Right kidney (tissue), 1 donor: ENCODE data around the gene CFAP45.

Experiments
- DNase-seq: peaks from one replicate; pipeline ENCODE4 v3.0.0-alpha.2; 2016

CFAP45 gene

DNA sequence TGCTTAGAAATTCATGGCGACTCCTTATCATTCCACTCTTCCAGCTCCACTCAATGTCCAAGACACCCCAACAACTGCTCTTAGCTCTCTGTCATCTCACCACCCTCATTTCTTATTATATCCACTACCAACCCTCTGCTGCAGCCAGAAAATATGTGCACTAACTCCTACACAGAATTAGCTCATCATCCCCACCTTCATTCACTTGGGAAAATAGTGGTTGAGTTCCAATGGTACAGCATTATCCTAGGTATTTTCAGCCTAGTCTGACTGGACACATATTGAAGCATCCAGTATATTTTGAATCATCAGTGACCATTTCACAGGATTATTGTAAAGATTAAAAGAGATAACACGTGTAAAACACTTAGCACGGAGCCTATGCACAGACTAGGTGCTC is 20.8 kb downstream of the CFAP45 start:
- DNase-seq, result no peak

DNA sequence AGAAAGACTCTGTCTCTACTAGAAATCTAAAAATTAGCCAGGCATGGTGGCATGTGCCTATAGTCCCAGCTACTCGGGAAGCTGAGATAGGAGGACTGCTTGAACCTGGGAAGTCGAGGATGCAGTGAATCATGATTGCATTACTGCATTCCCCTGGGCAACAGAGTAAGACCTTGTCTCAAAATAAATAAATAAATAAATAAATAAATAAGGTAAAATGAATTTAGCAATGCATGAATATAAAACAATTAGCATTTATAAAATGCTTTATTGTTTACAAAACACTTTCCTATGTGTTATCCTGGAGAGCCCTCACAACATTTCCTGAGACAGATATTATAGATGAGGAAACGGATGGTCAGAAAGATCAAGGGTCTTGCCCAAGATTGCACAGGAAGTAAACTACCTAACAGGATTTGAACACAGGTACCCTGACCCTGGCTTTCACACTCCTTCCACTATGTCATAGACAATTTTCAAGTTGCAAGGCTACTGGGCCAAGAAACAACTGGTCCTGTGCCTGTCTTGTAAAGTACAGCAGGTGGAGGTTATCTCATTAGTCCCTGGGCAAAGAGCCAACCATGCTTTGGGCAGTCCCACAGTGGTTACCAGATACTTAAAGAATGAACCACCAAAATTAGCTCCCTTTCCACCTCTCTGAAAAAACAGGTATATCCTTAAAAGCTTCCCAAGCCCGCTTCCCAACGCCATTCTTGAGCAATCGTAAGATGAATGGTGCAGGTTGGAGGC is 22.1 kb downstream of the CFAP45 start:
- DNase-seq, result no peak

DNA sequence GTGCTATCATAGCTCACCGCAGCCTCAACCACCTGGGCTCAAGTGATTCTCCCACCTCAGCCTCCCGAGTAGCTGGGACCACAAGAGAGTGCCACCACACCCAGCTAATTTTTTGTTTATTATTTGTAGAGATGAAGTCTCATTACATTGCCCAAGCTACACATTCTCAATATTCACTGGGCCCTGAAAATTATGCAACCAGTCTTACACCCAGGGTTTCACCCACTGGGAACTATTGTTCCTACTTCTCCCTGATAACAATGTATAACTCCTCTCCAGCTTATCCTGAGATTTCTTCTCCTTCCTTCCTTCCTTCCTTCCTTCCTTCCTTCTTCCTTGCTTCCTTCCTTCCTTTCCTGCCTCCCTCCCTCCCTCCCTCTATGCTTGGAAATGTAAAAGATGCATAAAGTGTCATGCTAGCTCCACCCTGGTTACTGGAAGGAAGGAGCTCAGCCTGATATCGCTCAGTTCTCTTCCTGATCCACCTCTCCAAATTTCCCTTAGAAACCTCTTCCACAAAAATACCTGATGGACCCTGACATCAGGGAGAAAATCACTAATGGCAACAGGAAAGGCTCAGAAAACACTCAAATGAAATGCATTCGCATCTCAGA is 26.3 kb downstream of the CFAP45 start:
- no peak for DNase-seq

DNA sequence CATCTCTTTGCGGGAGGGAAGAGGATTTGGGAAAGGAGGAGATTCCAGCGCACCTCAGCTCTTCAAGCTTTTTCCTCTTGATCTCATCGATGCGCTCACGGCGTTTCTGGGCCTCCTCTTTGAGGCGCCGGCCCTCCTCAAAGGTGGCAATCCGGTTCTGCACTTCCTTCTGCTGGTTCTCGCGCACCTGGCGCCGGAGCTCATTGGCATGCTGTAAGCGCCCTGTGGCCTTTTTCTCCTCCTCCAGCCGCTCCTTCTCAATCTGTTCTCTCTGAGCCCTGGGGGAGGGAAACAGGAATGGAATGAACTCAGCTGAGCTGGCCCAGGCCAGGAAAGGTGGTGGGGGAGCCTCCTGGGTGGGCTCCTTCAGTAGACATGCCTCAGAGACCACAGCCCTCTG is 27.1 kb downstream of the CFAP45 start:
- DNase-seq, result peak; percentile 26

DNA sequence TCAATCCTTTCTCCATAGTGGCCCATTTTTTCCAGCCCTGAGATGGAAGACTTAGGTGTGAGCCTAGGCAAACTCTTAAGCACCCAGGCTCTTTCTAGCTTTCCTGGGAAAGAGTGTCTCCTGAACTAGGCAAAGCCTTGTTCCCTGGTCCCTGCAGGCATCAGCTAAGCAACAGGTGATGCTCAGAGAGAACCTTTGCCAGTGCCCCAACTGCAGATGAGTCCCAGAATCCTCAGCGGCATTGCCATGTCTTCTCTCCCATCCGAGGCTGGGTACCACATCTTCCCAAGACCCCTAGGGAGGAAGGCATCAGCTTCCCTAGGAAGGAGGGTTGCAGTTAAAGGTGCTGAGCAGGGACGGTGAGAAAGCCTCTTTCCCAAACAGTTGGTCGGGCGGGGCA is 29.3 kb downstream of the CFAP45 start:
- no peak for DNase-seq

DNA sequence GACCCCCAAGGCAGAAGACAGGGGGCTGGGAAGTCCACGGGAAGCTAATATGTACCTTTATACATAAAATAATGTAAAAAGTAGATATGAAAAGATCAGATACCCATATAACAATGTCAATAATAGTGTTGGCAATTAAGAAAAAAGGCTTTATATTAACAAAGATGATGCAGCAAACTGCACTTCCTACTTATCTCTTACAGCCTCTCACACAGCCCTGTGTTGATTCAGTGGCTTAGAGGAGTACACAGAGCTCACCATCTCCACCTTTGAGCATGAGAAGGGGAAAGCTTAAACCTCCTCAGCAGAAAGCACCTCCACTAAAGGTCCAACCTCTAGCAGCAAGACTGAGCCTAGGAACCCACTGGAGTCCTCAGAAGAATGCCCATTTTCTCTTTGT is 30.4 kb downstream of the CFAP45 start:
- no peak for DNase-seq

DNA sequence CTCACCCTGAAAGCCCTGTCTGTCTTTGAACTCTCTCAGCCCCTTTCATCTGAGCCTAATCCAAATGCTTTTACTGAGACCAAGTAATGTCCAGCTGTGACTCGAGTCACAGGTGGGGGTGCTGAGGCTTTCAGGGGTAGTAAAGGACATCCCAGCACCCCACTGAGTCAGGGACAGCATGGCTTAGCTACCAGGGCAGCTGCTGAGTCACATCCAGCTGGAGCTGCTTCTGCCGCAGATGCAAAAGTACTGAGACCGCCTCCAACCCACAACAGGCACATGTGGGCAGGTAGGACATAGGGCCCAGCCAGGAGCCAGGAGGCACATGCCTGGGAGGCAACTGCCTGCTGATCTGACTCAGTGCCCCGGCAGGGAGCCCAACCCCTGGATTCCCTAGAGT is 30.8 kb downstream of the CFAP45 start:
- no peak for DNase-seq

DNA sequence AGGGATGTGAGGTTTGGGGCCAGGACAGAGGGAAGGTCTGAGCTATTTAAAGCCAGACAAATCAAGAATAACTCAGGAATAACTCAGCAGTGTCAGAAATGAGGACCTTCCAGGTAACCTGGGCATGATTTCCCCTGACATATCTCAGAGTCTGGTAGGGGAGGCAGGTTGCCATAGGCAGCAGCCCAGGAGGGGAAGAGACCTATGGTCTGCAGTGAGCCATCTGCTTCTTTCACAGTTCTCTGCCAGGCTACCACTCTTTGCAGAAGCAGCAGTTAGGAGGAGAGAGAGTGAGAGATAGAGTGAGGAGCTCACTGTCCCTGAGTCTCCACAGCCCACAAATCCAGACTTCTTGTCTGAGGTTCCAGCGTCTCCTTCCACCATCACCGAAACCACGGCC is 31.2 kb downstream of the CFAP45 start:
- DNase-seq, result no peak

DNA sequence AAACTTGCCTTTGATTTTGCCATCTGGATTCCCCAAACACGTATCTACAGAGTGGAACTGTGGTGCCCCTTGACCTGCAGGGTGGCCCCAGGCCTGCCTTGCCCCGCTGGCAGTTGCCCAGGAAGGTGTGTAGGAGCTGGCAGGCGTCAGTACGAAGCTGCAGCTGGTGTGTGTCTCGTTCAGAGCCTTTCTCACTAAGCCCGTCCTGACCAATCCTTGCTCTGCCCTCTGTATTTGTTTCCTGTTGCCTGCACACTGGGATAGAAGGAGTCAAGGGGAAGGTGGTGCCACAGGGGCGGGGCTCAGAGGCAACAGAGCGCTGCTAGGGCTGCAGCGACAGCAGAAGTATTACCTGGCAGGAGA is 32.3 kb downstream of the CFAP45 start:
- peak; percentile 54 for DNase-seq

DNA sequence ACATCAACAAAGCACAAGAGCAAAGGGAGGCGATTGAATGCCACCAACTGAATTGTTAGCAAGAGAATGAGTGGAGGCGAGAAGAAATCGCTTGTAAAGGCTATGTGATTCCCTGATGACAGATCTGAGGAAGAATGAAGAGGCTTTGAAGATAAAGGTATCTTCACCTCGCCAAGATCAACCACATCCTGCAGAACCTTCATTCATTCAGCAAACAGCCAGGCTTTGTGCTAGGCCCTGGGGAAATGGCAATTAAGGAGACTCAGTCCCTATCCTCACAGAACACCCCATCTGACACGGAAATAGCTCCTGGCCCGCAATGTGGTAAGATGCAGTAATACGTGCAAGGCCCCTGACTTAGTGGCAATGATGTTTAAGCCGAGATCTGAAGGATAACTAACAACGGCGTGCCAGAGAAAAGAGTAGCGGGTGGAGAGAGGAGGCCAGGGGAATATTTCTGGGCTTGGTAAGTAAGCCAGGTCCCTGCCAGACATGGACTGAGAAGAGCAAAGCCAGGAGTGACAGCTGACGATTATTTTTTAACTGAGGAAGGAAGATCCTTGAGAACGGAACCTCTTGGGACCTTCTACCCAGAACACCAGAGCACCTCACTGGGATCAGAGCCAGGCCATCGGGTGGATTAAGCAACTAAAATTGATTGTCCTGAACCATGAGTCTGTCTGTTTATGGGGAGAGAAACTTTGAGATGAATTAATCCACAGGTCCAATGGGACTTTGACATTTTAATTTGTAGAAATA is 32.9 kb downstream of the CFAP45 start:
- DNase-seq, result no peak

DNA sequence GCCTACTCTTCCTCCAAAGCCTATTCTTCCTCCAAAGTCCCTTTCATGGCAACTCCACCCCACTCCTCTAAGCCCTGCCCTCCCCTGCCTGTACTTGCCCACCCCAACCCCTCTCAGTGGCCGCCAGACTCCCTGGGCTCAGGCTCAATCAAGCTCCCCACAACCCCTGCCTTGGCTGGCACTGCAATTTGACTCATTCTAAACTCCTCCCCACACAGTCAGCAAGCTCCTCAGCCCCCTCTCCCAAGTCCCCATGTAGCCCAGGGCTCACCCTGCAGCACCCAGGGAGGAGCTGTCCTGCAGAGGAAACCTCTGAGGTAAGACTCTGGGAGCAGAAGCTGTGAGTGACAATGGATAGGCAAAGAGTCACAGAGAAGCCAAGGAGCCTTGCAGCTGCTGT is 33.9 kb downstream of the CFAP45 start:
- no peak for DNase-seq

DNA sequence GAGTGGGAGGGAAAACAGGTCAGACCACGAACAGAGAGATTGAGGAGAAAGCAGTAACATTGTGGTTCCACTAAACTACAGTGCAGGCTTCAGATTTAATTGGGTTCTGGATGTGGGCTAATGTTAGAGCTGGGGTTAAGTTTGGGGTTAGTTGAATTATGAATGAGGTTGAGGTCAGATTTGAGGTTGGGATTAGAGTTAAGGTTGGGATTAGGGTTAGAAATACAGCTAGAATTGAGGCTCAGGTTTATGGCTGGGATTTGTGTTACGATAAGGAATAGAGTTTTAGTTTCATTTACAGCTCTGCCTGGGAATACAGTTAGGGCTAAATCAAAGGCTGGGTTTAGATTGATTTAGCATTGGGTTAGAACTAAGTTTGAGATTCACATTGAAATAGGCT is 35.7 kb downstream of the CFAP45 start:
- DNase-seq, result no peak

DNA sequence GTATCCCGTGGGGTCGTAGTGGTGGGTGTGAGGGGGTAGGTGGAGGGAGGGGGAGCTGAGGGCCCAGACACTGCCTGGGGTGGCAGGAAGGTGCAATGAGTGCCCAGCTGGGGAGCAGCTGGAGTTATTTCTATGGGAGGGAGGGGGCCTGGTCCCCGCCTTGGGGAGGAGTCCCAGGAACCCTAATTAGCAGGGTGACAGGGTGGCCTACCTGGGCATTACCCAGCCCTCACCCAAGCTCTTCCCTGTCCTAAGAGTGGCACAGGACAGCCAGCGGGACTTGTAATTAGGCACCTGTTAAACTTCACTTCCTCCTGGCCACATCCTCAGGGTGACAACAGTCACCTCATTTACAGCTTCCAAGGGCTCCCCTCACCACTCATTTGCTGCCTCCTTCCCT is 37.4 kb downstream of the CFAP45 start, which contains the start of gene VSIG8:
Gene VSIG8, minus strand, starts transcription at position 101 of the 400 bp plus-strand sequence. CDS start 136 bp downstream, outside the sequence.
- DNase-seq, result no peak

DNA sequence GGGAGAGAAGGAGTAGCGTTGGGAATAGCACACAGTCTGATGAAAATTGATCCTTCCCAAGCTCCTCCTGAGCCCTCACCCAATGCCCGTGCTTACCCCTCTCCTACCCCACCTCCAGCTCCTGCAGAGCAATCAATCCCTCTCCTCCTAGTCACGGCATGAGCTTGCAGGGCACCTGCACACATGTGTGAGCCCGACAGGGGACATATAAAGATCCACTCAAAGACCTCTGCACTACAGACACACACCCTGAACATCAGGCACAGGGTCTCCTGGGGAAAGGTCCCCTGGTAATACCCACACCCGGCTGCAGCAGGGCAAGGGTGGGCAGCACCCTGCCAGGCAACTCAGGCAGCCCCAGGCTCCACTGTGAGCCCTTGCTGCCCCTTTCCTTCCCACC is 37.9 kb downstream of the CFAP45 start:
- DNase-seq, result no peak

DNA sequence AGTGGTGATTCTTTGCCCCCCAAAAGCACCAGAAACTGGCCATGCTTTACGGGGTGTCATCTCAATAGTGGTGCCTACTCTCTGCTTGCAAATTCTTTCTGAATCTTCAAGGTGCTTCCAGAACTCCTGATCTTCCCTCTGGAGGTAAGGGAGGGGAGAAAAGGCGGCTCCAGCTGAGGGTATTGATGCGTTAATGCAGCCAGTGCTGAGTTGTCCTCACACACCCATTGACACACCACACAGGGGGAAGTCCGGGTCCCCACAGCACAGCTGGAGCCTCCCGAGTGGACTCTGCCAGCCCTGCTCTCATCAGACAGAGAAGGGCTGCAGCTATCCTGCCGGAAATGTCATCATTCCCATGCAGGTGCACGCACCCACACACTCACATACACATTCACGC is 38.7 kb downstream of the CFAP45 start:
- DNase-seq, result no peak

DNA sequence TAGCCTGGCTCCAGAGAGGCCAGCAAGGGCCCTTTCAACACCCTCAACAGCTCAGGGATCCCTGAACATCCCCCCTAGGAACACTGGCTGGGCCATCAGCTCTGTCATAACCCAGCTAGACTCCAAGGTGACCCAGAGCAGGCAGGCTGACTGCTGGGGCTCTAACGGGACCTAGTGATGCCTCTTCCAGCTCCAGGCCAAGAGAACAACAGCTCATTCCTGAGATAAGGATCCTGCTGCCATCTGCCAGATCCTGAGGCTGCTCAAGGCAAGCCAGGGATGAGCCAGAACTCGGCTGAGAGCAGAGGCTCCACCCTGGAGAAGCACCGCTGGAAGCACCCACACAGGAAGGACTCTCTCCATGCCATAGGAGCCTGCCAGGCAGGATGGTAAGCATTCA is 39.5 kb downstream of the CFAP45 start:
- no peak for DNase-seq

DNA sequence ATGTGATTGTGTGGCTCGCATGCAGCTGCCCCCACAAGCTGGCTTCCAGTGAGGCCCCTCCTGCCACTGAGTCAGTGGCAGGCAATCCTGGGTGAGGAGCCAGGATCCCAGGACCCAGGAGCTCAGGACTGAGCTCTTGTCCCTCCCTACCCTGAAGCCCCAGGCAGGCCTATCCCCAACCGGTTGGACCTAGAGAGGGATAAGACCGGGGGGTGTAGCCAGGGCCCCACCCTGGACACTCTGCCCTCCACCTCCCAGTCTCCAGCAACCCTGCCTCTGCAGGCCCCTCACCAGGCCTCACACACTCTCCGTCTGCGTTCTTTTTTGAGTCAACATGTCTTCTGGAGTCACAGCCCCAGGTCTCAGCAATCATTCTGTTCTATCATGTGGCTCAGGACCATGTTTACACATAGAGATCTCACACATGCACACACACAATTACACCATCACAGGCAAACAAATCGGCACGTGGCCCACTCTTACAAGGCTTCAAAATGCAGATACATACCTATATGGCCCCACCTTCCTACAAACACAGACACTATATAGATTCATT is 40.1 kb downstream of the CFAP45 start:
- DNase-seq, result no peak

DNA sequence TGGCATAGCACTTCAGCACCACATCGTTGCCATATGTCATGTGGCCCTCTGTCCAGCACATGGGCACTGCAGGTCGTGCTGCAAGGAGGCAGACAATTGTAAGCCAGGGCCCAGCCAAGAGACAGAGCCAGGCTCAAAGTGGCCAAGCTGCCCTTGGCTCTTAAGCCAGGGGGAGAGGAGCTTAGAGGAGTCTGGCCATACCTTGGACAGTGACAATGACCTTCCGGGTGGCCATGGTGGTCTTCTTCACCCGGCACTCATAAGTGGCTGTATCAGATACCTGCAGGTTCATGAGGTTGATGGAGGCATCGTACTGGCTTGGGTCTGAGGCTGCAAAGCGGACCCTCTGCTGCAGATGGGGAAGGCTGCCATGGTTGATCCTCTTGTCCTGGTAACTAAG is 42.1 kb downstream of the CFAP45 start:
- no peak for DNase-seq

DNA sequence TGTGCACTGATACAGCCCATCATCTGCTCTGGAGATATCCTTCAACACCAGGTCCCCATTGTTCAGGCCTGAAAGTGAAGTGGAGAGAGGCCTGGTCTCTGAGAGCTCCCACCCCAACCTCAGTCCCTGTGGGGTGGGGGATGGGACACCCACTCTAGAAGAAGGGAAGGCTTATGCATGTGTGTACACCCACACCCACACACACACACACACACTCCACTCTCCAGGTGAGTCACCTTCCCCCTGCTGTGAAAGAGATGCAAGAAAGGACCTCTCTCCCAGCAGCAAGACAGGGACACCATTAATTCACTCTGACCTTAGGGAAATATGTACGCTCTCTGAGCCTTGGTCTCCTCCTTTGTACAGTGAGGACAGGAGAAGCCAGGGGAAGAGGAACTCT is 43.4 kb downstream of the CFAP45 start:
- DNase-seq, result no peak

DNA sequence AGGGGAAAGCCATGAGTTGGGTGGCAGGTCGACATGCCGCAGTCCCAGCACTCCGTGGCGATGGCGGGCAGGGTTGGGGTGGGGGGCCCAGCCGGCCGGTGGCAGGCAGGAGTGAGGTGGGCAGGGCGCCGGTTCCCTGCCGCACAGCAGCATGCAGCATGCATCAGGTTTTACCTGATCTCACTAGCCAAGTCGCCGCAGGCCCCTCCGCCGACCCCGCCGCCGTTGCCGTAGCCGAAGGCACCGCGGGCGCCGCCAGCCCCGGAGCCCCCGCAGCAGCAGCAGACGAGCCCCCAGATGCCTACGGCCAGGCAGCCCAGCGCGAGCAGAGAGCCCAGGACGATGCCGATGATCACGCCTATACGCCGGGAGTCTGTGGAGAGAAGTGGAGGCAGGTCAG is 44.3 kb downstream of the CFAP45 start:
- DNase-seq, result no peak

DNA sequence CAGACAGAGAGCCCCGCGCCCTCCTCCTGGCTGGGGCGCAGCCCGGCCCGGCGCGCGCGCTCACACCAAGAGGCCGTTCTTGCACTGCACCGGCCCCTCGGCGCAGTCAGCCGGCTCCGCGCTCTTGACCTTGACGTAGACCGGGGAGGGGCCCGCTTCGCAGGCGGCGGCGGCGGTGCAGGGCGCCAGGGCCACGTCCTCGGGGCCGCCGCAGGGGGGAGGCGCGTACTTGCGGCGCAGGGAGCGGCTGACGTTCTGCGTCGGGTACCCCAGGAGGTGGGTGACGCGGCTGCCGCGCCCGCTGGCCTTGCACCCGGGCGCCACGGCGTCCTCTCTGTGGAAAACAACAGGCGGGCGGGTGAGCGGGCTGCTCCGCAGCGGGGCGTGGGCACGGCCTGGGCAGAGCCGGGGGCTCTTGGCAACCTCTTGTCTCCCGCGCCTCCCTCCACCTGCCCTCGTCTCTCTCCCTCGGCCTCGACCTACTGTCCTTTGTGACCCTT is 45.2 kb downstream of the CFAP45 start:
- DNase-seq, result peak; percentile 89

DNA sequence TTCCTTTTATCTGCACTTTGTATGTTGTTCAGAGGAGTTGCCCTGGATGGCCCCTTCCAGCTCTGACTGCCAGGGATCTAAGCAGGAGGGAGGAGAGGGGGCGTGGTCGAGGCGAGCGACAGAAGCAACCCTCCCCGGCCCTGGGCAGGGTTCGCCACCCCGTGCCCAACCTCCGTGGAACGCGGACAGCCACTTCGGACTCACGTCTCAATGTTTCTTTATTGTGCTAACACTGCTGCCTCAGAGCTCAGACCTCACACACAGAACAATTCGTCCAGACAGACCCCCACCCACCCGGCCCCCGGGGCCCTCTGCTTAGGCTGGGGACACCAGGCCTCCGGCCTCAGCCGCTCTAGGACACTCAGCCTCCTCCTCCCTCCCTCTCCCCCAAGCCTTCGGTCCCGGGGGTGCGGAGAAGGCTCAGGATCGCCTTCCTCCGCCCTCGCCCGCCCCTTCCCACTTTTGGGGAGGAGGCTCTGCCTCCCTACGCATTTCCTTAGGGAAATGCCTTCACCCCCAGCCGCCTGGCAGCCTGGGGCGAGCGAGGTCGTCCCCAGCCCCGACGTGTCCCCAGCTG is 45.8 kb downstream of the CFAP45 start:
- no peak for DNase-seq
